A549 treated with ZK216348 at 1 μM for 4 hours (cell line): Measurements from ENCODE around the gene SMIM21. TPM values are rescaled to one million over a fixed set of nuclear protein-coding genes. Genes with fewer than 3 reads are reported as not detected.

Source experiments
- total RNA-seq: library from RNA; stranded (reverse); fragments of 200-300 nt; extraction: Qiagen RNA extraction; gene quantifications from 5 replicates; pipeline ENCODE4 v1.2.3, GENCODE V29; 2022; ENCODE audit warnings: low read depth

Gene SMIM21
- not detected in 5 replicates for total RNA-seq

DNA sequence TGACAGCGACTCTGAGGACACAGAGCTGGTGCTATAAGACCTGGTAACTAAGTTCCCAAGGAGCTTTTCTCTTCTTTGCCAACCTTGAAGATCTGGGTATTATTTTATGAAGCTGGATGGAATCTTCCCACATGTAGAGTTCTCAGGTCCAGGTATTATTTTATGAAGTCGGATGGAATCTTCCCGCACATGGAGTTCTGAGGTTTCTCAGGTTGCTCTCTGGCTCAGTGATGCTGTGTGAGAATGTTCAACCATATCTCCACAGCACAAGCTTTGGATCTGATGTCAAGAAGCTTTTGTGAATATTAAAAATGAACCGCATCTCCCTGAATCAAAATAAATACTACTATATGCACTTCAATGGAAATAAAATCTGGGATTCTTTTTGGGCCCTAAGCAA, at the start of gene SMIM21:
Gene SMIM21, minus strand, starts transcription at position 101 of the 400 bp plus-strand sequence. CDS start 140 bp downstream, outside the sequence.

Other genes with a start within 250 kb of the SMIM21 start
- 12.1 to 16.5 TPM (median 14.5 TPM) in 5 replicates for gene PTGR3, start 218.6 kb downstream of the SMIM21 start, total RNA-seq
- gene TSHZ1, start 216.9 kb downstream of the SMIM21 start, total RNA-seq = 4.8 to 7.0 TPM (median 6.5 TPM) in 5 replicates